ENCODE data around the gene CELSR1. TPM values are rescaled to one million over a fixed set of nuclear protein-coding genes. Genes with fewer than 3 reads are reported as not detected.
A peak's percentile ranks its signal among the peaks of the same experiment; 100 is the strongest.

Gene CELSR1
- polyA plus RNA-seq, 1 experiment: 1.0 TPM

GRCh38 chr22:46538814-46539160 is 1.4 kb upstream of the CELSR1 start:
- TF ChIP-seq, protein P1, sequence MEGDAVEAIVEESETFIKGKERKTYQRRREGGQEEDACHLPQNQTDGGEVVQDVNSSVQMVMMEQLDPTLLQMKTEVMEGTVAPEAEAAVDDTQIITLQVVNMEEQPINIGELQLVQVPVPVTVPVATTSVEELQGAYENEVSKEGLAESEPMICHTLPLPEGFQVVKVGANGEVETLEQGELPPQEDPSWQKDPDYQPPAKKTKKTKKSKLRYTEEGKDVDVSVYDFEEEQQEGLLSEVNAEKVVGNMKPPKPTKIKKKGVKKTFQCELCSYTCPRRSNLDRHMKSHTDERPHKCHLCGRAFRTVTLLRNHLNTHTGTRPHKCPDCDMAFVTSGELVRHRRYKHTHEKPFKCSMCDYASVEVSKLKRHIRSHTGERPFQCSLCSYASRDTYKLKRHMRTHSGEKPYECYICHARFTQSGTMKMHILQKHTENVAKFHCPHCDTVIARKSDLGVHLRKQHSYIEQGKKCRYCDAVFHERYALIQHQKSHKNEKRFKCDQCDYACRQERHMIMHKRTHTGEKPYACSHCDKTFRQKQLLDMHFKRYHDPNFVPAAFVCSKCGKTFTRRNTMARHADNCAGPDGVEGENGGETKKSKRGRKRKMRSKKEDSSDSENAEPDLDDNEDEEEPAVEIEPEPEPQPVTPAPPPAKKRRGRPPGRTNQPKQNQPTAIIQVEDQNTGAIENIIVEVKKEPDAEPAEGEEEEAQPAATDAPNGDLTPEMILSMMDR (IDR thresholded peaks at IDR 0.05; ENCODE audit: insufficient read depth, low read depth, low read length): no peak
- ChIA-PET POLR2A (no interaction called here), CTCF (interaction anchor here (0.7 to 8.8 kb wide), 4 partner anchors 9 to 416 kb away, joined by 3 to 211 read pairs (median 6); no protein-coding TSS in a partner anchor)
- H3K27me3 ChIP-seq (ENCODE audit: control insufficient read depth, insufficient read depth, low read length): no peaks in the 10 kb centered on the region
- no peak for DNase-seq (ENCODE audit: low read depth)
- H3K4me3 ChIP-seq (ENCODE audit: low read depth, low read length): peak overlapping the region; percentile 47
- no peaks in the 10 kb centered on the region for H3K36me3 ChIP-seq (ENCODE audit: control insufficient read depth, insufficient read depth, low read length)

DNA sequence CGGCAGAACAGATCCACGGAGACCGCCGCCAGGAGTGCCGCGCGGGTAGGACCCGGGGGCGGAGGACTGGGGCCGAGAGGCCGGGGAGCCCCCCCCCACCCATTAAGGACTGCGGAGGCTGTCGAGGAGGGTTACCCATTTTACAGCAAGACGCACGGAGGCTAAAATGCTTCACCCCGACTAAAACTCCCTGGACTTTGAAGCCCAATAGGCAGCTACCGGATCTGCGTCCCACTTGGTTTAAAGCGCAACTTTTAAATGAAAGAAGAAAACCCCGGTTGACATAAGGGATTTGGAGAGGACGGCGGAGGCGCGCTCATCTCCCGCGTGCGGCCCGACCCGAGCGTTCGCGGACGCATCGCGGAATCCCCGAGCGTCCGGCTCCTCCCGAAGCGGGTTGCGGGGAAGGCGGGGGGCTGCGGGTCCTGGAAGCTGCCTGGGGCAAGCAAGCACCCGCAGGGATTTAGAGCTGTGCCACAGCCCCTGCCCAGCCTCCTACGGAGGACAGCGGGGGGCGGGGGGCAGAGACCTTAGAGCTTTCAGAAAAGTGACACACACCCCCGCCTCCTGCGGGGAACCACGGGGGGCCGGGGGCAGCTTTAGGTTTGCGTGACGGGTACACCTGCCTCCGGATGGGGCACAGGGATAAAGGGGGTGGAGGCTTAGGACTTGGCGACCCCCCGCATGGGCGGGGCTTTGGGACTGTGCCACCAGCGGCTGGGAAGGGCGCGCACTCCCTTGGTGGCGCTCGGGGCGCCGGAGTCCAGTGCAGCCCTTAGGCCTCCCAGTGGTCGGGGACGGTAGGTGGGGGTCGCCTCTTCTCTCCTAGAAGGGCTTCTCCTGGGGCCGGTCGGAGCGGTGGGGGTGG is 760 bp upstream of the CELSR1 start:
- TF ChIP-seq, protein P1 (IDR thresholded peaks at IDR 0.05; ENCODE audit: insufficient read depth, low read depth, low read length): peak; percentile 21
- no peaks in the 10 kb centered on the region for H3K27me3 ChIP-seq (ENCODE audit: control insufficient read depth, insufficient read depth, low read length)
- ChIA-PET CTCF (interaction anchor here (0.7 to 8.8 kb wide), 5 partner anchors 8 to 415 kb away, joined by 3 to 211 read pairs (median 6); no protein-coding TSS in a partner anchor), POLR2A (no interaction called here)
- no peak for DNase-seq (ENCODE audit: low read depth)
- H3K36me3 ChIP-seq (ENCODE audit: control insufficient read depth, insufficient read depth, low read length): no peaks in the 10 kb centered on the region
- H3K4me3 ChIP-seq (ENCODE audit: low read depth, low read length): peak overlapping the region; percentile 47

DNA sequence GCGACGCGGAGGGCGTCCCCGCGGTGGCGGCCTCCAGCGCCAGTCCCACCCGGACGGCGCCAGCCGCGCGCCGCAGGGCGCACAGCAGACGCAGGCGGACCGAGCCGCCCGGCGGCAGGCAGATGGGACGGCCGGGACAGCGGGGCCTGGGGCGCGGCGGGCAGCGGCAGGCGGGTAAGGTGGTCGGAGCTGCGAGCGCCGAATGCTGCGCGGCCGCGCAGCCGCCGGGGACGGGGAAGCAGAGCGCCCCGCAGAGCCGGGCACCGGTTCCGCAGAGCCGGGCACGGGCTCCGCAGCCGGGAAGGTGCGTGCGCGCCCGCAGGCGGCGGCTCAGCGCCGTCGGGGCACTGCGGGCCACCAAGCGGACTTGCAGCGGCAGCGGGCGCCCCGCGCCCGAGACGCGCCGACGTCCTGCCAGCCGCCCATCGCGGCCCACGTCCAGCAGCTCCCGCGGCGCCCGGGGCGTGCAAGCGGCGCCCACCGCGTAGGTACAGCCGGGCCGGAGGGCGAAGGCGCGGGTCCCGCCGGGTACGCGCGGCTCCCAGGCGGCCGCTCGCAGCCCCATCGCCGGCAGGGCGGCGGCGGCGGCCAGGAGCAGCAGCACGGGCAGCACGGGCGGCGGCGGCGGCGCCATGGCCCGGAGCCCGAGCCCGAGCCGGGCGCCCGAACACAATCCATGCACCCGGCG is 739 bp downstream of the CELSR1 start:
- ChIA-PET POLR2A (no interaction called here), CTCF (interaction anchor here (8.8 kb wide), 1 partner anchor 167 kb away, joined by 211 read pairs; no protein-coding TSS in a partner anchor)
- no peaks in the 10 kb centered on the region for H3K36me3 ChIP-seq (ENCODE audit: control insufficient read depth, insufficient read depth, low read length)
- DNase-seq (ENCODE audit: low read depth): no peak
- H3K4me3 ChIP-seq (ENCODE audit: low read depth, low read length): peak overlapping the region; percentile 41
- H3K27me3 ChIP-seq (ENCODE audit: control insufficient read depth, insufficient read depth, low read length): no peaks in the 10 kb centered on the region
- TF ChIP-seq, protein P1 (IDR thresholded peaks at IDR 0.05; ENCODE audit: insufficient read depth, low read depth, low read length): no peak

DNA sequence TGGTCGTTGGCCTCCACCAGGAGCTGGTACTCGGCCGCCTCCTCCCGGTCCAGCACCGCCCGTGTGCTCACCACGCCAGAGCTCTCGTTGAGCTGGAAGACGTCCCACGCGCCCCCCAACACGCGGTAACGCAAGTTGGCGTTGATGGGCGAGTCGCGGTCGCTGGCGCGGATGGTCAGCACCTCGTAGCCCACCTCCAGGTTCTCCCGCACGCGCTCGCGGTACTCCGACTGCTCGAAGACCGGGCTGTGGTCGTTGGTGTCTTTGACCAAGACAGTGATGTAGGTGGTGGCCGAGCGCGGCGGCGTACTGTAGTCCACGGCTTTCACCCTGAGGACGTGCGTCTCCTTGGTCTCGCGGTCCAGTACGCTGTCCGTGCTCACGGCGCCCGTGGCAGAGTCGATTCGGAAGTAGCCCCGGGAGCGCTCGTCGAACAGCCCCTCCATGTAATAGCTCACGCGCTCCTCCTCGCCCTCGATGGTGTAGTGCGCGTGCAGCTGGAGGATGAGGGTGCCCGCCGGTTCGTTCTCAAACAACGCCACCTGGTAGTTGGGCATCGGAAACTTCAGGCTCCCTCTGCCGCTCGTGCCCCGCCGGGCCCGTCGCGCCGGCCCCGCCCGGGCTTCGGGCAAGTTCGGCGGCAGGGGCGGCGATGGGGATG is 1.4 kb downstream of the CELSR1 start:
- TF ChIP-seq, protein P1 (IDR thresholded peaks at IDR 0.05; ENCODE audit: insufficient read depth, low read depth, low read length): no peak
- no peak overlapping the region for H3K4me3 ChIP-seq (ENCODE audit: low read depth, low read length)
- CTCF ChIA-PET: no interaction called here
- DNase-seq (ENCODE audit: low read depth): no peak
- no peaks in the 10 kb centered on the region for H3K36me3 ChIP-seq (ENCODE audit: control insufficient read depth, insufficient read depth, low read length)
- H3K27me3 ChIP-seq (ENCODE audit: control insufficient read depth, insufficient read depth, low read length): no peaks in the 10 kb centered on the region
- POLR2A ChIA-PET: no interaction called here
